ENCODE measurements around the gene GLYR1. TPM values are rescaled to one million over a fixed set of nuclear protein-coding genes. Genes with fewer than 3 reads are reported as not detected.

Gene GLYR1
- total RNA-seq, 4 donors from 2014 or later = 86.0 to 129 (median 97.0) TPM

DNA sequence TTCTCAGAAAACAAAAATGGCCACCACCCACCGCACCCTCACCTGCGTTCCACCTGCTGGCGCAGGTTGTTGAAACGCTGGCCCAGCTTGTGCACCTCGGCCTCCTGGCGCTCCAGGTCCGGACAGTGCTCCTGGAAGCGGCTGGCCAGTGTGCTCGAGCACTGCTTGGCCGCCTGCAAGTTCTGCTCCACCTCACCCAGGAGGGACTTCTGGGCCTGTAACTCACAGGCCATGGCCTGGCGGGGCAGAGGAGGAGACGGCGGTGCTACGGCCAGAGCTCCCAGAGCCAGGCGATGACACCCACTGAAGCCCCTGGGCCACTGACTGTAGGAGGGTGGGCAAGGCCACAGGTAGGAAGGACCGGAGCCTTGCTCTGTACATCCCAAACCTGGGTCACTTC is 43.6 kb upstream of the GLYR1 start:
- H3K4me3 ChIP-seq = no peak overlapping the region
- H3K4me1 ChIP-seq = peaks cover 0 to 19% (median 3%) of the 10 kb centered on the region in 3 donors
- H3K27ac ChIP-seq = no peak overlapping the region
- 90% methylated on average over 2 of the region's 16 CpGs; no CpG with 5 or more reads in 1 of the 2 donors for WGBS, 2 donors (ENCODE audit: low coverage in 1 of 2)
- H3K9me3 ChIP-seq = no peaks in the 10 kb centered on the region
- no peak for ATAC-seq
- H3K36me3 ChIP-seq = peaks cover 0 to 92% of the 10 kb centered on the region in 2 donors
- peaks cover 5% of the 10 kb centered on the region for H3K27me3 ChIP-seq
- TF ChIP-seq EP300 (IDR thresholded peaks at IDR 0.05) = no peak

DNA sequence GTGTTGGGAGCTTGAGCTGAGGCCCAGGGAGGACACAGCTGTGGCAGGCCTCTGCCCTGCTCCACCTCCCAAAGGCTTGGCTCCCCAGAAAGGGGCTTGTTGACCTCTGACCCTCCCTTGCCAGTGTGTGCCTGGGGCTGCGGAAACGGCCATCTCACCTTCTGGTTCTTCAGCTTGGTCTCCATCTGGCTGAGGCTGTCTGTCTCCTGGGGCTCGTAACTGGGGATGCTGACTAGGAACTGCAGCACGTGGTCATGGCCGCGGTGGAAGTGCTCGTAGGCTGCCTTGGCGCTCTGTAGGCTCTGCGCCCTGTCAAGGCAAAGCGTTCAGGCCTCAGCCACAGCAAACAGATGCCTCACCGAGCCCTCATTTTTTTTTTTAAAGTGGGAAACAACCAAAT is 42.9 kb upstream of the GLYR1 start:
- no peak for TF ChIP-seq POLR2A (IDR thresholded peaks at IDR 0.05)
- TF ChIP-seq, protein P1, sequence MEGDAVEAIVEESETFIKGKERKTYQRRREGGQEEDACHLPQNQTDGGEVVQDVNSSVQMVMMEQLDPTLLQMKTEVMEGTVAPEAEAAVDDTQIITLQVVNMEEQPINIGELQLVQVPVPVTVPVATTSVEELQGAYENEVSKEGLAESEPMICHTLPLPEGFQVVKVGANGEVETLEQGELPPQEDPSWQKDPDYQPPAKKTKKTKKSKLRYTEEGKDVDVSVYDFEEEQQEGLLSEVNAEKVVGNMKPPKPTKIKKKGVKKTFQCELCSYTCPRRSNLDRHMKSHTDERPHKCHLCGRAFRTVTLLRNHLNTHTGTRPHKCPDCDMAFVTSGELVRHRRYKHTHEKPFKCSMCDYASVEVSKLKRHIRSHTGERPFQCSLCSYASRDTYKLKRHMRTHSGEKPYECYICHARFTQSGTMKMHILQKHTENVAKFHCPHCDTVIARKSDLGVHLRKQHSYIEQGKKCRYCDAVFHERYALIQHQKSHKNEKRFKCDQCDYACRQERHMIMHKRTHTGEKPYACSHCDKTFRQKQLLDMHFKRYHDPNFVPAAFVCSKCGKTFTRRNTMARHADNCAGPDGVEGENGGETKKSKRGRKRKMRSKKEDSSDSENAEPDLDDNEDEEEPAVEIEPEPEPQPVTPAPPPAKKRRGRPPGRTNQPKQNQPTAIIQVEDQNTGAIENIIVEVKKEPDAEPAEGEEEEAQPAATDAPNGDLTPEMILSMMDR (IDR thresholded peaks at IDR 0.05) = no peak
- TF ChIP-seq EP300 (IDR thresholded peaks at IDR 0.05) = no peak
- TF ChIP-seq POLR2AphosphoS5 (IDR thresholded peaks at IDR 0.05) = no peak
- peaks cover 0 to 19% (median 3%) of the 10 kb centered on the region in 3 donors for H3K4me1 ChIP-seq
- H3K4me3 ChIP-seq = no peak overlapping the region
- H3K27ac ChIP-seq = no peak overlapping the region
- no peak for ATAC-seq
- 0 to 71% methylated on average over 1 to 5 of the region's 11 CpGs for WGBS, 2 donors (ENCODE audit: low coverage in 1 of 2)
- H3K36me3 ChIP-seq = peaks cover 0 to 93% of the 10 kb centered on the region in 2 donors
- H3K27me3 ChIP-seq = peaks cover 2% of the 10 kb centered on the region
- no peaks in the 10 kb centered on the region for H3K9me3 ChIP-seq

DNA sequence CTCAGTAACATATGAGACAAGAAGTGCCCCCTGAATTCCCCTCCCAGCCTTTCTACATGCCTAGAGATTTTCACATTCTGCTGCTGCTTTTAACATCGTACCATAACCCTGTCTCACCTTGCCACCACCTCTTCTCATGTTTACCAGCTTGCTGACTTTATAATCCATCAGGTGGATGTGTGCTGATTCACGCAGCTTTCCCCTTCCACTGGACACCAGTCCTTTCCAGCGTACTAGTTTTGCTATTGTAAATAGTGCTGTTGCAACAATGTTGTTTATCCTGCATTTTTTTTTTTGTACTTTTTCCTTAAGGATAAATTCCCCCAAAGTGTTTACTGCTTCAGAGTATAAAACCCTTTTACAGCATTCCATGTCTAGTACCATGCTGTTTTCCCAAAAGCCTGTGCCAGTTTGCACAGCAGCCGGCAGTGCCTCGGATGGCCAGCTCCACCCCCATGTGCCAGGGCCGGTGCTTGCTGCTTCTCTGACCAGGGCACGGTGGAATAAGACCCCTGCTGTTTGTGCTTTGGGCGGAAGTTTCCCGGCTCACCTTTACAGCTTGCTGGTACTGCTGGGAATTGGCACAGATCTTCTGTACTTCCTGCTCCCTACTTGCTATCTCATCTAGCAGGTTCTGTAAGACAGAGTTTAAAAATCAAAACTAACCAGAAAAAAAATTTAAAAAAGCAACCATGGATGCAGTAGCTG is 41.5 kb upstream of the GLYR1 start:
- Histone ChIP-seq H3K36me3 (peaks cover 0 to 97% of the 10 kb centered on the region in 2 donors), H3K4me3 (no peak overlapping the region), H3K27ac (no peak overlapping the region), H3K9me3 (no peaks in the 10 kb centered on the region), H3K4me1 (peaks cover 0 to 18% (median 3%) of the 10 kb centered on the region in 3 donors), H3K27me3 (no peaks in the 10 kb centered on the region)
- ATAC-seq = no peak
- 72 to 84% methylated on average over 3 to 9 of the region's 9 CpGs for WGBS, 2 donors (ENCODE audit: low coverage in 1 of 2)
- TF ChIP-seq, protein P1 (IDR thresholded peaks at IDR 0.05) = no peak
- no peak for TF ChIP-seq POLR2AphosphoS5 (IDR thresholded peaks at IDR 0.05)

DNA sequence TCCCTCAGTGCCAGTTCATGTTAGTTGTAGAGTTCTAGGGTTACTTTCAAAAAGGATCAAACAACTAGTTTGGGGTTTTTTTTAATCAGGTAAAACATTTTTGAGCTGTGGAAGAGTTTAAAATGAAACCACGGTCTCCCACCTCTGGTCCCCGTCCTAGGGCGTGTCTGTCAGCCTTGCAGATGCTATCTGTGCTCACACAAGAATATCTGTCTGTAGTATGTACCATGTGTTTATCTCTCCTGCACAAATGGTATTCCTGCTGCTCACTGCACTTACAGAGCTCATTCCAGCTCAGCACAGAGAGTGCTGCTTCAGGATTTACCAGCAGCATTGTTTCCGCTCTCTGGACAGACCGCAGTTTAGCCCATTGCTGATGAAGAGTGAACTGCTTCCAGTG is 39.1 kb upstream of the GLYR1 start:
- peaks cover 0 to 22% (median 0%) of the 10 kb centered on the region in 3 donors for H3K4me1 ChIP-seq
- no peaks in the 10 kb centered on the region for H3K27me3 ChIP-seq
- no peak for ATAC-seq
- H3K4me3 ChIP-seq = no peak overlapping the region
- no peak overlapping the region for H3K27ac ChIP-seq
- H3K36me3 ChIP-seq = peaks cover 0 to 96% of the 10 kb centered on the region in 2 donors
- TF ChIP-seq, protein P1 (IDR thresholded peaks at IDR 0.05) = no peak
- TF ChIP-seq EP300 (IDR thresholded peaks at IDR 0.05) = no peak
- TF ChIP-seq POLR2A (IDR thresholded peaks at IDR 0.05) = no peak
- no peak for TF ChIP-seq POLR2AphosphoS5 (IDR thresholded peaks at IDR 0.05)
- 90 to 95% methylated on average over 5 of the region's 5 CpGs for WGBS, 2 donors (ENCODE audit: low coverage in 1 of 2)
- no peaks in the 10 kb centered on the region for H3K9me3 ChIP-seq

DNA sequence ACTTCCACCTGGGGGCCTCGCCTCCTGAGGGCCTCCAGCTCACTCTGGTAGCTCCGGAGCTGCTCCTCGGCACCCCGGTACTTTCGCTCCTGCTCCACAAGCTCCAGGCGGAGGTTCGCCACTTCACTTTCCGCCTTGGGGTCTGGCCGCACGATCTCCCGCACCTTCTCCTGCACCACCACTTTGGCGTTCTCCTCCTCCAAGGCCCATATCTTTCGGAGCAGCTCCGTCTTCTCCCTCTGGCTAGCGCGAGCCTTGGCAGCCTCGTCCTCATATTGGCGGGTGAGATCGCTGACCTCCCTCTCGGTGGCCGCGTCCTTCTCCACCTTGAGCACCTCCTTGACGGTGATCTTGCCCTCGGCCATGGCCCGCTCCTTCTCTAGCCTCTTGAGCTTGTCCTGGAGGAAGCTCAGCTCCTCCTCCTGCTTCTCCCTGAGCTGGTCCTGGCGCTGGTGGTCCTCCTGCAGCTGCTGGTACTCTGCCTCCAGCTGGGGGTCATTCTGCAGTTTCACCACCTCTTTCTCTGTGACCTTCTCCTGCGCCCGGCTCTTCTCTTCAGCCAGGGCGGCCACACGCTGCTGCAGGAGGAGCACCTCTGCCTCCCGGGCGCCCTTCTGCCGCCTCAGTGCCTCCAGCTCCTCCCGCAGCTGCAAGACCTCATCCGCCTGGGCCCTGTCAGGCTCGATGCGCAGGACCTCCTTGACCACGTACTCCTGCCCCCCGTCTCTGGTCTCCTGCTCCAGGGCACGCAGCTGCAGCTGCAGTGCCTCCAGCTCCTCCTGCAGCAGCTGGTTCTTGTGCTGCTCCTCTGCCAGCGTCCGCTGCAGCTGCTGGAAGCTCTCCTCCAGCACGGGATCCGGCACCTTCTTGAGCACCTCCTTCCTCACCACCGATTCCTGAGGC is 38.1 kb upstream of the GLYR1 start:
- no peak for TF ChIP-seq EP300 (IDR thresholded peaks at IDR 0.05)
- no peak for TF ChIP-seq POLR2AphosphoS5 (IDR thresholded peaks at IDR 0.05)
- TF ChIP-seq, protein P1 (IDR thresholded peaks at IDR 0.05) = no peak
- no peak for TF ChIP-seq POLR2A (IDR thresholded peaks at IDR 0.05)
- H3K4me1 ChIP-seq = peaks cover 0 to 22% (median 0%) of the 10 kb centered on the region in 3 donors
- H3K27ac ChIP-seq = no peak overlapping the region
- H3K27me3 ChIP-seq = no peaks in the 10 kb centered on the region
- 95% methylated on average over 15 to 22 of the region's 45 CpGs for WGBS, 2 donors (ENCODE audit: low coverage in 1 of 2)
- no peak for ATAC-seq
- no peaks in the 10 kb centered on the region for H3K9me3 ChIP-seq
- peaks cover 0 to 96% of the 10 kb centered on the region in 2 donors for H3K36me3 ChIP-seq
- H3K4me3 ChIP-seq = no peak overlapping the region

All from gastroesophageal sphincter (tissue), 4 donors.